RWPE1 (cell line): ENCODE measurements around the gene THOC2.

Experiments used
- CTCF ChIA-PET: fragments of 350-600 bp; sonication (Branson Sonifier 250); formaldehyde crosslinking; extraction: SDS; loops from one replicate; lab custom pipeline; 2021; lab: Yijun Ruan, JAX
- POLR2A ChIA-PET: fragments of 400-600 bp; formaldehyde crosslinking; extraction: SDS; loops from one replicate; lab custom pipeline; 2020; ENCODE audit warnings: antibody characterized with exemption; ENCODE audit not compliant: low non-redundant PET; lab: Yijun Ruan, JAX
- DNase-seq: peaks from one replicate; pipeline ENCODE4 v3.0.0; 2012; ENCODE audit warnings: low spot score
- H3K27ac ChIP-seq: fragments of 450-650 bp; 2 replicates; pipeline ENCODE4 v1.5.1; 2017
- CTCF ChIP-seq: fragments of 450-650 bp; conservative IDR thresholded peaks from 2 replicates; pipeline ENCODE4 v1.5.1; 2017; ENCODE audit warnings: low read depth, mild to moderate bottlenecking

The THOC2 gene

DNA sequence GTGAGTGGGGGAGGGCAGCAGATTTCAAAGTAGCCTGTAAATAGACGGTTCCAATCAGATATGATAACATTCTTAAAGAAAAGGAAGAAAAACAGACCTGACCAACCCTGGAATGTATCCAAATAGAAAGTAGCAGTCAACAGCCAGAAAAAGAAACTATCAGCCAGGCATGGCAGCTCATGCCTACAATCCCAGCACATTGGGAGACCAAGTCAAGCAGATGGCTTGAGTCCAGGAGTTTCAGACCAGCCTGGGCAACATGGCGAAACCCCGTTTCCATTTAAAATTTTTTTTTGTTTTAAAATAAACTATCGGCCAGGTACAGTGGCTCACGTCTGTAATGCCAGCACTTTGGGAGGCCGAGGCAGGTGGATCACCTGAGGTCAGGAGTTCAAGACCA lies 125.0 kb downstream of the THOC2 start:
- ChIA-PET CTCF (no interaction called here), POLR2A (no interaction called here)
- no peak for DNase-seq
- no peak overlapping the region for H3K27ac ChIP-seq
- TF ChIP-seq CTCF = no peak

GRCh38 chrX:123607270-123607669 lies 125.6 kb downstream of the THOC2 start:
- ChIA-PET POLR2A (no interaction called here), CTCF (no interaction called here)
- TF ChIP-seq CTCF = no peak
- no peak for DNase-seq
- H3K27ac ChIP-seq = no peak overlapping the region

GRCh38 chrX:123603491-123603890 lies 129.4 kb downstream of the THOC2 start:
- TF ChIP-seq CTCF = no peak

GRCh38 chrX:123601437-123601836 lies 131.4 kb downstream of the THOC2 start:
- ChIA-PET CTCF (no interaction called here), POLR2A (no interaction called here)
- no peak for TF ChIP-seq CTCF
- no peak overlapping the region for H3K27ac ChIP-seq
- no peak for DNase-seq

More at GRCh38 chrX:123603491-123603890, 129.4 kb downstream of the THOC2 start:
- ChIA-PET CTCF (no interaction called here), POLR2A (no interaction called here)
- H3K27ac ChIP-seq = no peak overlapping the region
- no peak for DNase-seq

GRCh38 chrX:123600181-123600580 lies 132.7 kb downstream of the THOC2 start:
- H3K27ac ChIP-seq = no peak overlapping the region
- no peak for DNase-seq
- ChIA-PET CTCF (no interaction called here), POLR2A (no interaction called here)
- TF ChIP-seq CTCF = no peak

DNA sequence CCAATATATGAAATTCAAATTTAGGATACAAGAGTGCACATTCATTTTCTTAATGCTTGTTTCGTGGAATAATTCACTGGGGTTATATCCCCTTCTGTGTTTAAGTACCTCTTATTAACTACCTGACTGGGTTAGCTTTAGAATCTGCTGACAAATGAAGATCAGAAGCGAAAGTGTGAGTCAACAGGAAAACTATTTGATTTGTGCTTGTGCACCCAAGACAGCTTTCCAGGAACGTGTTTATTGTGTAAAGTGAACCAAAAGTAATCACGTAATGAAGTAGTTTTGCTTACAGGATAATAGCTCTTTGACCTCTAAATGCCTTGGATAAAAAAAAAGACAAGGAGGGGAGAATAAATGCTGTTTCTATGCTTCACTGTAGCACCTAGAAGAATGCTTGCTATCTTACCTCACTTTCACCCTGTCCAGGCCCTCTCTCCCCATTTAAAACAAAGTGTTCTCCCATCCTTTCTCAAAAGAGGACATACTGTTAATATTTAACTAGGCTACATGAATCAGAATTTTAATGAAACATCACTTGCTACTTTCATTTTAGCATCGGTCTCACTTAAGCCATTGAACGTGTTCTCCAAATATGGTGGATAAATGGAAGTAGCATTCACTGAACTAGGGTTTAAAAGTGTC lies 141.9 kb downstream of the THOC2 start:
- no peak overlapping the region for H3K27ac ChIP-seq
- CTCF ChIA-PET = no interaction called here
- TF ChIP-seq CTCF = no peak
- POLR2A ChIA-PET = no interaction called here
- DNase-seq = peak; percentile 20

- no peak for DNase-seq
- POLR2A ChIA-PET = no interaction called here
- TF ChIP-seq CTCF = no peak
- no peak overlapping the region for H3K27ac ChIP-seq
- CTCF ChIA-PET = no interaction called here
These were observed 144.1 kb downstream of the THOC2 start for GRCh38 chrX:123588723-123589122.
